GM12878 (cell line): ENCODE measurements around the gene IGSF23.

Source experiments
- CHD1 ChIP-seq: IDR thresholded peaks from 2 replicates; pipeline ENCODE4 v1.6.1; 2012; ENCODE audit warnings: low read depth, low read length, improper control_type of control experiment
- EZH2 ChIP-seq: IDR thresholded peaks from 2 replicates; pipeline ENCODE4 v1.6.1; 2012; ENCODE audit warnings: low read depth, mild to moderate bottlenecking, control low read depth, inconsistent platforms, low read length, borderline replicate concordance; ENCODE audit not compliant: control insufficient read depth
- HDGF ChIP-seq: fragments of 450-650 bp; IDR thresholded peaks from 2 replicates; pipeline ENCODE4 v1.6.1; 2016; ENCODE audit warnings: antibody characterized with exemption
- POLR2A ChIP-seq: IDR thresholded peaks from 2 replicates; pipeline ENCODE4 v1.6.1; 2011; ENCODE audit warnings: low read depth, mild to moderate bottlenecking, low read length
- TF ChIP-seq, protein P1 (sequence below), 3 experiments: IDR thresholded peaks in 2 of 3; conservative IDR thresholded peaks in 1 of 3; 2 replicates each; pipeline ENCODE4 v1.5.1; 2011; ENCODE audit warnings: low read depth in 3 of 3, low read length in 3 of 3, mild to moderate bottlenecking in 3 of 3, control low read depth in 2 of 3, moderate library complexity in 2 of 3, inconsistent platforms in 1 of 3, mixed read lengths in 1 of 3; ENCODE audit not compliant: control insufficient read depth in 2 of 3, insufficient read depth in 1 of 3; ENCODE audit errors: extremely low read depth in 1 of 3
- TF ChIP-seq, protein P2 (sequence below): fragments of 450-650 bp; conservative IDR thresholded peaks from 2 replicates; pipeline ENCODE4 v1.6.1; 2017; ENCODE audit warnings: mild to moderate bottlenecking, moderate library complexity
- TF ChIP-seq, protein P3 (sequence below): fragments of 450-650 bp; IDR thresholded peaks from 2 replicates; pipeline ENCODE4 v1.6.1; 2017; ENCODE audit warnings: mild to moderate bottlenecking
- TF ChIP-seq, protein P4 (sequence below): IDR thresholded peaks from 2 replicates; pipeline ENCODE4 v1.6.1; 2011; ENCODE audit warnings: borderline replicate concordance, low read depth, mild to moderate bottlenecking, moderate library complexity, low read length; ENCODE audit not compliant: insufficient read depth, poor library complexity, severe bottlenecking
- TF ChIP-seq, protein P5 (sequence below): fragments of 450-650 bp; IDR thresholded peaks from 2 replicates; pipeline ENCODE4 v1.6.1; 2016; ENCODE audit warnings: mild to moderate bottlenecking

DNA sequence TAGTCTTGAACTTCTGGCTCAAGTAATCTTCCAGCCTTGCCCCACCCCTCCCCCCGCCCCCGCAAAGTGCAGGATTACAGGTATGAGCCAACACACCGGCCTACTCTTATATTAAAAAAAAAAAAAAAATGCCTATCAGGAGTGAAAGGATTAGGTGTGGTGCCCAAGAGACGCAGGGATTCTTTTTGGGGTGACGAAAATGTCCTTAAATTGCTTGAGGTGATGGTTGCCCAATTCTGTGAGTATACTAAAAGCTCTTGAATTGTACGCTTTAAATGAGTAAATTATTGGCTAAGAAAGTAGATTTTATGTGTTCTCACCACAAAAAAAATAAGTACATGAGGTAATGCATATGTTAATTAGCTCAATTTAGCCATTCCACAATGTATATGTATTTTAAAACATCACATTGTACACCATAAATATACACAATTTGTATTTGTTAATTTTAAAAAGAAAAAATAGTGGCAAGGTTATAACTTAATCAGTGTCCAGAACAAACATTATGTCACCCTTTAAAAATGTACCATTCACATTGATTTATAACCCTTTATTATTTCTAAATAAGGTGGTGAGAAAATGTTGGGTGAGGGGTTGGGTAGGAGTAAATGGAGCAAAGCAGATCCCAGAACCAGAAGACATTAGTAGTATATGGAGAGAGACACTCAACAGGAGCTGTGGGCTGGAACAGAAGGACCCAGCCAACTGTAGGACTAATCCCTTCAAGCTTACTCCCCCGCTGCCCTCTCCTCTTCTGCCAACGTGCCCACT, 3.9 kb downstream of the IGSF23 start:
- TF ChIP-seq CHD1 (no peak), HDGF (no peak), POLR2A (no peak), EZH2 (no peak)
- TF ChIP-seq, protein P1, sequence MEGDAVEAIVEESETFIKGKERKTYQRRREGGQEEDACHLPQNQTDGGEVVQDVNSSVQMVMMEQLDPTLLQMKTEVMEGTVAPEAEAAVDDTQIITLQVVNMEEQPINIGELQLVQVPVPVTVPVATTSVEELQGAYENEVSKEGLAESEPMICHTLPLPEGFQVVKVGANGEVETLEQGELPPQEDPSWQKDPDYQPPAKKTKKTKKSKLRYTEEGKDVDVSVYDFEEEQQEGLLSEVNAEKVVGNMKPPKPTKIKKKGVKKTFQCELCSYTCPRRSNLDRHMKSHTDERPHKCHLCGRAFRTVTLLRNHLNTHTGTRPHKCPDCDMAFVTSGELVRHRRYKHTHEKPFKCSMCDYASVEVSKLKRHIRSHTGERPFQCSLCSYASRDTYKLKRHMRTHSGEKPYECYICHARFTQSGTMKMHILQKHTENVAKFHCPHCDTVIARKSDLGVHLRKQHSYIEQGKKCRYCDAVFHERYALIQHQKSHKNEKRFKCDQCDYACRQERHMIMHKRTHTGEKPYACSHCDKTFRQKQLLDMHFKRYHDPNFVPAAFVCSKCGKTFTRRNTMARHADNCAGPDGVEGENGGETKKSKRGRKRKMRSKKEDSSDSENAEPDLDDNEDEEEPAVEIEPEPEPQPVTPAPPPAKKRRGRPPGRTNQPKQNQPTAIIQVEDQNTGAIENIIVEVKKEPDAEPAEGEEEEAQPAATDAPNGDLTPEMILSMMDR (IDR thresholded peaks at IDR 0.05 in 2 of 3, conservative IDR thresholded peaks at IDR 0.05 in 1 of 3; ENCODE audit: control insufficient read depth in 2 of 3, extremely low read depth in 1 of 3, insufficient read depth in 1 of 3, low read depth in 3 of 3, low read length in 3 of 3) = no peak
- TF ChIP-seq, protein P2, sequence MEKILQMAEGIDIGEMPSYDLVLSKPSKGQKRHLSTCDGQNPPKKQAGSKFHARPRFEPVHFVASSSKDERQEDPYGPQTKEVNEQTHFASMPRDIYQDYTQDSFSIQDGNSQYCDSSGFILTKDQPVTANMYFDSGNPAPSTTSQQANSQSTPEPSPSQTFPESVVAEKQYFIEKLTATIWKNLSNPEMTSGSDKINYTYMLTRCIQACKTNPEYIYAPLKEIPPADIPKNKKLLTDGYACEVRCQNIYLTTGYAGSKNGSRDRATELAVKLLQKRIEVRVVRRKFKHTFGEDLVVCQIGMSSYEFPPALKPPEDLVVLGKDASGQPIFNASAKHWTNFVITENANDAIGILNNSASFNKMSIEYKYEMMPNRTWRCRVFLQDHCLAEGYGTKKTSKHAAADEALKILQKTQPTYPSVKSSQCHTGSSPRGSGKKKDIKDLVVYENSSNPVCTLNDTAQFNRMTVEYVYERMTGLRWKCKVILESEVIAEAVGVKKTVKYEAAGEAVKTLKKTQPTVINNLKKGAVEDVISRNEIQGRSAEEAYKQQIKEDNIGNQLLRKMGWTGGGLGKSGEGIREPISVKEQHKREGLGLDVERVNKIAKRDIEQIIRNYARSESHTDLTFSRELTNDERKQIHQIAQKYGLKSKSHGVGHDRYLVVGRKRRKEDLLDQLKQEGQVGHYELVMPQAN = no peak
- TF ChIP-seq, protein P3, sequence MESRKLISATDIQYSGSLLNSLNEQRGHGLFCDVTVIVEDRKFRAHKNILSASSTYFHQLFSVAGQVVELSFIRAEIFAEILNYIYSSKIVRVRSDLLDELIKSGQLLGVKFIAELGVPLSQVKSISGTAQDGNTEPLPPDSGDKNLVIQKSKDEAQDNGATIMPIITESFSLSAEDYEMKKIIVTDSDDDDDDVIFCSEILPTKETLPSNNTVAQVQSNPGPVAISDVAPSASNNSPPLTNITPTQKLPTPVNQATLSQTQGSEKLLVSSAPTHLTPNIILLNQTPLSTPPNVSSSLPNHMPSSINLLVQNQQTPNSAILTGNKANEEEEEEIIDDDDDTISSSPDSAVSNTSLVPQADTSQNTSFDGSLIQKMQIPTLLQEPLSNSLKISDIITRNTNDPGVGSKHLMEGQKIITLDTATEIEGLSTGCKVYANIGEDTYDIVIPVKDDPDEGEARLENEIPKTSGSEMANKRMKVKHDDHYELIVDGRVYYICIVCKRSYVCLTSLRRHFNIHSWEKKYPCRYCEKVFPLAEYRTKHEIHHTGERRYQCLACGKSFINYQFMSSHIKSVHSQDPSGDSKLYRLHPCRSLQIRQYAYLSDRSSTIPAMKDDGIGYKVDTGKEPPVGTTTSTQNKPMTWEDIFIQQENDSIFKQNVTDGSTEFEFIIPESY = no peak
- TF ChIP-seq, protein P4, sequence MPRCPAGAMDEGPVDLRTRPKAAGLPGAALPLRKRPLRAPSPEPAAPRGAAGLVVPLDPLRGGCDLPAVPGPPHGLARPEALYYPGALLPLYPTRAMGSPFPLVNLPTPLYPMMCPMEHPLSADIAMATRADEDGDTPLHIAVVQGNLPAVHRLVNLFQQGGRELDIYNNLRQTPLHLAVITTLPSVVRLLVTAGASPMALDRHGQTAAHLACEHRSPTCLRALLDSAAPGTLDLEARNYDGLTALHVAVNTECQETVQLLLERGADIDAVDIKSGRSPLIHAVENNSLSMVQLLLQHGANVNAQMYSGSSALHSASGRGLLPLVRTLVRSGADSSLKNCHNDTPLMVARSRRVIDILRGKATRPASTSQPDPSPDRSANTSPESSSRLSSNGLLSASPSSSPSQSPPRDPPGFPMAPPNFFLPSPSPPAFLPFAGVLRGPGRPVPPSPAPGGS = no peak
- TF ChIP-seq, protein P5, sequence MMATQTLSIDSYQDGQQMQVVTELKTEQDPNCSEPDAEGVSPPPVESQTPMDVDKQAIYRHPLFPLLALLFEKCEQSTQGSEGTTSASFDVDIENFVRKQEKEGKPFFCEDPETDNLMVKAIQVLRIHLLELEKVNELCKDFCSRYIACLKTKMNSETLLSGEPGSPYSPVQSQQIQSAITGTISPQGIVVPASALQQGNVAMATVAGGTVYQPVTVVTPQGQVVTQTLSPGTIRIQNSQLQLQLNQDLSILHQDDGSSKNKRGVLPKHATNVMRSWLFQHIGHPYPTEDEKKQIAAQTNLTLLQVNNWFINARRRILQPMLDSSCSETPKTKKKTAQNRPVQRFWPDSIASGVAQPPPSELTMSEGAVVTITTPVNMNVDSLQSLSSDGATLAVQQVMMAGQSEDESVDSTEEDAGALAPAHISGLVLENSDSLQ = no peak
